ENCODE measurements around the gene LRRC1.

The LRRC1 gene

GRCh38 chr6:53929041-53929820 is 134.4 kb downstream of the LRRC1 start:
- no peak for DNase-seq

- DNase-seq: no peak
These were observed 135.0 kb downstream of the LRRC1 start for GRCh38 chr6:53929821-53930120.

- DNase-seq: no peak
These were observed 135.5 kb downstream of the LRRC1 start for GRCh38 chr6:53930330-53930729.

GRCh38 chr6:53931086-53931485 is 136.3 kb downstream of the LRRC1 start:
- DNase-seq: no peak

- no peak for DNase-seq
These were observed 137.7 kb downstream of the LRRC1 start for GRCh38 chr6:53932516-53932915.

GRCh38 chr6:53934023-53934422 is 139.2 kb downstream of the LRRC1 start:
- DNase-seq: no peak

GRCh38 chr6:53937461-53937860 is 142.7 kb downstream of the LRRC1 start:
- no peak for DNase-seq

- no peak for DNase-seq
These were observed 144.0 kb downstream of the LRRC1 start for GRCh38 chr6:53938810-53939209.

- no peak for DNase-seq
These were observed 145.0 kb downstream of the LRRC1 start for GRCh38 chr6:53939830-53940229.

GRCh38 chr6:53943395-53943794 is 148.6 kb downstream of the LRRC1 start:
- no peak for DNase-seq

- no peak for DNase-seq
These were observed 149.3 kb downstream of the LRRC1 start for GRCh38 chr6:53944091-53944490.

- DNase-seq: no peak
These were observed 149.7 kb downstream of the LRRC1 start for GRCh38 chr6:53944543-53944942.

- no peak for DNase-seq
These were observed 151.1 kb downstream of the LRRC1 start for GRCh38 chr6:53945765-53946407.

- no peak for DNase-seq
These were observed 153.0 kb downstream of the LRRC1 start for GRCh38 chr6:53947780-53948179.

GRCh38 chr6:53951383-53951782 is 156.6 kb downstream of the LRRC1 start:
- no peak for DNase-seq

- DNase-seq: peak; percentile 25 to 28 (median 27)
These were observed 161.4 kb downstream of the LRRC1 start for GRCh38 chr6:53956068-53956711.

- DNase-seq: no peak
These were observed 162.0 kb downstream of the LRRC1 start for GRCh38 chr6:53956804-53957203.

- no peak for DNase-seq
These were observed 164.9 kb downstream of the LRRC1 start for GRCh38 chr6:53959717-53960116.

- no peak for DNase-seq
These were observed 165.5 kb downstream of the LRRC1 start for GRCh38 chr6:53960311-53960710.

GRCh38 chr6:53961679-53962370 is 167.0 kb downstream of the LRRC1 start:
- DNase-seq: no peak

GRCh38 chr6:53962646-53963045 is 167.8 kb downstream of the LRRC1 start:
- DNase-seq: no peak

GRCh38 chr6:53967415-53967814 is 172.6 kb downstream of the LRRC1 start:
- no peak for DNase-seq

Measured in suppressor macrophage treated with lipopolysaccharide for 1 hour (primary cell).